Measurements from ENCODE around the gene NHLRC4.

GRCh38 chr16:559021-559380 is 7.8 kb upstream of the NHLRC4 start:
- TF ChIP-seq, protein P1, sequence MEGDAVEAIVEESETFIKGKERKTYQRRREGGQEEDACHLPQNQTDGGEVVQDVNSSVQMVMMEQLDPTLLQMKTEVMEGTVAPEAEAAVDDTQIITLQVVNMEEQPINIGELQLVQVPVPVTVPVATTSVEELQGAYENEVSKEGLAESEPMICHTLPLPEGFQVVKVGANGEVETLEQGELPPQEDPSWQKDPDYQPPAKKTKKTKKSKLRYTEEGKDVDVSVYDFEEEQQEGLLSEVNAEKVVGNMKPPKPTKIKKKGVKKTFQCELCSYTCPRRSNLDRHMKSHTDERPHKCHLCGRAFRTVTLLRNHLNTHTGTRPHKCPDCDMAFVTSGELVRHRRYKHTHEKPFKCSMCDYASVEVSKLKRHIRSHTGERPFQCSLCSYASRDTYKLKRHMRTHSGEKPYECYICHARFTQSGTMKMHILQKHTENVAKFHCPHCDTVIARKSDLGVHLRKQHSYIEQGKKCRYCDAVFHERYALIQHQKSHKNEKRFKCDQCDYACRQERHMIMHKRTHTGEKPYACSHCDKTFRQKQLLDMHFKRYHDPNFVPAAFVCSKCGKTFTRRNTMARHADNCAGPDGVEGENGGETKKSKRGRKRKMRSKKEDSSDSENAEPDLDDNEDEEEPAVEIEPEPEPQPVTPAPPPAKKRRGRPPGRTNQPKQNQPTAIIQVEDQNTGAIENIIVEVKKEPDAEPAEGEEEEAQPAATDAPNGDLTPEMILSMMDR (IDR thresholded peaks at IDR 0.05), result no peak
- TF ChIP-seq ZNF121 (CRISPR knock-in tag; IDR thresholded peaks at IDR 0.05) (no peak), GABPB1 (CRISPR knock-in tag; IDR thresholded peaks at IDR 0.05) (no peak), SP1 (CRISPR knock-in tag; conservative IDR thresholded peaks at IDR 0.05) (no peak), OVOL2 (CRISPR knock-in tag; IDR thresholded peaks at IDR 0.05; ENCODE audit: borderline replicate concordance) (no peak), ESRRA (CRISPR knock-in tag; IDR thresholded peaks at IDR 0.05; ENCODE audit: borderline replicate concordance) (no peak), ZNF263 (CRISPR knock-in tag; IDR thresholded peaks at IDR 0.05; ENCODE audit: low read depth) (no peak), CREB1 (CRISPR knock-in tag; IDR thresholded peaks at IDR 0.05) (no peak)
- TF ChIP-seq, protein P2, sequence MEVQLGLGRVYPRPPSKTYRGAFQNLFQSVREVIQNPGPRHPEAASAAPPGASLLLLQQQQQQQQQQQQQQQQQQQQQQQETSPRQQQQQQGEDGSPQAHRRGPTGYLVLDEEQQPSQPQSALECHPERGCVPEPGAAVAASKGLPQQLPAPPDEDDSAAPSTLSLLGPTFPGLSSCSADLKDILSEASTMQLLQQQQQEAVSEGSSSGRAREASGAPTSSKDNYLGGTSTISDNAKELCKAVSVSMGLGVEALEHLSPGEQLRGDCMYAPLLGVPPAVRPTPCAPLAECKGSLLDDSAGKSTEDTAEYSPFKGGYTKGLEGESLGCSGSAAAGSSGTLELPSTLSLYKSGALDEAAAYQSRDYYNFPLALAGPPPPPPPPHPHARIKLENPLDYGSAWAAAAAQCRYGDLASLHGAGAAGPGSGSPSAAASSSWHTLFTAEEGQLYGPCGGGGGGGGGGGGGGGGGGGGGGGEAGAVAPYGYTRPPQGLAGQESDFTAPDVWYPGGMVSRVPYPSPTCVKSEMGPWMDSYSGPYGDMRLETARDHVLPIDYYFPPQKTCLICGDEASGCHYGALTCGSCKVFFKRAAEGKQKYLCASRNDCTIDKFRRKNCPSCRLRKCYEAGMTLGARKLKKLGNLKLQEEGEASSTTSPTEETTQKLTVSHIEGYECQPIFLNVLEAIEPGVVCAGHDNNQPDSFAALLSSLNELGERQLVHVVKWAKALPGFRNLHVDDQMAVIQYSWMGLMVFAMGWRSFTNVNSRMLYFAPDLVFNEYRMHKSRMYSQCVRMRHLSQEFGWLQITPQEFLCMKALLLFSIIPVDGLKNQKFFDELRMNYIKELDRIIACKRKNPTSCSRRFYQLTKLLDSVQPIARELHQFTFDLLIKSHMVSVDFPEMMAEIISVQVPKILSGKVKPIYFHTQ (CRISPR knock-in tag; IDR thresholded peaks at IDR 0.05), result no peak
- TF ChIP-seq, protein P3, sequence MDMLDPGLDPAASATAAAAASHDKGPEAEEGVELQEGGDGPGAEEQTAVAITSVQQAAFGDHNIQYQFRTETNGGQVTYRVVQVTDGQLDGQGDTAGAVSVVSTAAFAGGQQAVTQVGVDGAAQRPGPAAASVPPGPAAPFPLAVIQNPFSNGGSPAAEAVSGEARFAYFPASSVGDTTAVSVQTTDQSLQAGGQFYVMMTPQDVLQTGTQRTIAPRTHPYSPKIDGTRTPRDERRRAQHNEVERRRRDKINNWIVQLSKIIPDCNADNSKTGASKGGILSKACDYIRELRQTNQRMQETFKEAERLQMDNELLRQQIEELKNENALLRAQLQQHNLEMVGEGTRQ (CRISPR knock-in tag; IDR thresholded peaks at IDR 0.05), result no peak
- TF ChIP-seq, protein P4, sequence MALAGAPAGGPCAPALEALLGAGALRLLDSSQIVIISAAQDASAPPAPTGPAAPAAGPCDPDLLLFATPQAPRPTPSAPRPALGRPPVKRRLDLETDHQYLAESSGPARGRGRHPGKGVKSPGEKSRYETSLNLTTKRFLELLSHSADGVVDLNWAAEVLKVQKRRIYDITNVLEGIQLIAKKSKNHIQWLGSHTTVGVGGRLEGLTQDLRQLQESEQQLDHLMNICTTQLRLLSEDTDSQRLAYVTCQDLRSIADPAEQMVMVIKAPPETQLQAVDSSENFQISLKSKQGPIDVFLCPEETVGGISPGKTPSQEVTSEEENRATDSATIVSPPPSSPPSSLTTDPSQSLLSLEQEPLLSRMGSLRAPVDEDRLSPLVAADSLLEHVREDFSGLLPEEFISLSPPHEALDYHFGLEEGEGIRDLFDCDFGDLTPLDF (CRISPR knock-in tag; IDR thresholded peaks at IDR 0.05), result no peak
- TF ChIP-seq, protein P5, sequence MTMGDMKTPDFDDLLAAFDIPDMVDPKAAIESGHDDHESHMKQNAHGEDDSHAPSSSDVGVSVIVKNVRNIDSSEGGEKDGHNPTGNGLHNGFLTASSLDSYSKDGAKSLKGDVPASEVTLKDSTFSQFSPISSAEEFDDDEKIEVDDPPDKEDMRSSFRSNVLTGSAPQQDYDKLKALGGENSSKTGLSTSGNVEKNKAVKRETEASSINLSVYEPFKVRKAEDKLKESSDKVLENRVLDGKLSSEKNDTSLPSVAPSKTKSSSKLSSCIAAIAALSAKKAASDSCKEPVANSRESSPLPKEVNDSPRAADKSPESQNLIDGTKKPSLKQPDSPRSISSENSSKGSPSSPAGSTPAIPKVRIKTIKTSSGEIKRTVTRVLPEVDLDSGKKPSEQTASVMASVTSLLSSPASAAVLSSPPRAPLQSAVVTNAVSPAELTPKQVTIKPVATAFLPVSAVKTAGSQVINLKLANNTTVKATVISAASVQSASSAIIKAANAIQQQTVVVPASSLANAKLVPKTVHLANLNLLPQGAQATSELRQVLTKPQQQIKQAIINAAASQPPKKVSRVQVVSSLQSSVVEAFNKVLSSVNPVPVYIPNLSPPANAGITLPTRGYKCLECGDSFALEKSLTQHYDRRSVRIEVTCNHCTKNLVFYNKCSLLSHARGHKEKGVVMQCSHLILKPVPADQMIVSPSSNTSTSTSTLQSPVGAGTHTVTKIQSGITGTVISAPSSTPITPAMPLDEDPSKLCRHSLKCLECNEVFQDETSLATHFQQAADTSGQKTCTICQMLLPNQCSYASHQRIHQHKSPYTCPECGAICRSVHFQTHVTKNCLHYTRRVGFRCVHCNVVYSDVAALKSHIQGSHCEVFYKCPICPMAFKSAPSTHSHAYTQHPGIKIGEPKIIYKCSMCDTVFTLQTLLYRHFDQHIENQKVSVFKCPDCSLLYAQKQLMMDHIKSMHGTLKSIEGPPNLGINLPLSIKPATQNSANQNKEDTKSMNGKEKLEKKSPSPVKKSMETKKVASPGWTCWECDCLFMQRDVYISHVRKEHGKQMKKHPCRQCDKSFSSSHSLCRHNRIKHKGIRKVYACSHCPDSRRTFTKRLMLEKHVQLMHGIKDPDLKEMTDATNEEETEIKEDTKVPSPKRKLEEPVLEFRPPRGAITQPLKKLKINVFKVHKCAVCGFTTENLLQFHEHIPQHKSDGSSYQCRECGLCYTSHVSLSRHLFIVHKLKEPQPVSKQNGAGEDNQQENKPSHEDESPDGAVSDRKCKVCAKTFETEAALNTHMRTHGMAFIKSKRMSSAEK (CRISPR knock-in tag; IDR thresholded peaks at IDR 0.05; ENCODE audit: borderline replicate concordance), result no peak

Measured in WTC11 (cell line).